Cardiac muscle cell (in vitro differentiated cells and primary cell): ENCODE data around the gene RAI14. TPM values are rescaled to one million over a fixed set of nuclear protein-coding genes. Genes with fewer than 3 reads are reported as not detected.
A peak's percentile ranks its signal among the peaks of the same experiment; 100 is the strongest.

Experiments
- DNase-seq, 2 donors: peaks; one replicate each; pipeline versions ENCODE4 v3.0.0 to v3.0.0-alpha.2; 2010 to 2017; ENCODE audit warnings: low read depth in 1 of 2, low spot score in 1 of 2
- H3K27ac ChIP-seq: fragments of 200-600 bp; sonication (generic); 2 replicates; pipeline ENCODE4 v1.5.1; 2016
- H3K27me3 ChIP-seq: fragments of 200-600 bp; sonication (generic); 2 replicates; pipeline ENCODE4 v1.6.0; 2016; ENCODE audit warnings: control low read depth
- H3K36me3 ChIP-seq: fragments of 200-600 bp; sonication (generic); 2 replicates; pipeline ENCODE4 v1.5.1; 2016; ENCODE audit warnings: control low read depth
- H3K4me1 ChIP-seq: fragments of 200-600 bp; sonication (generic); 2 replicates; pipeline ENCODE4 v1.8.1; 2017; ENCODE audit warnings: low read depth, mild to moderate bottlenecking, mixed run types
- H3K4me3 ChIP-seq: fragments of 200-600 bp; sonication (generic); 2 replicates; pipeline ENCODE4 v1.5.1; 2016; ENCODE audit warnings: mild to moderate bottlenecking
- H3K9me3 ChIP-seq: fragments of 200-600 bp; sonication (generic); 2 replicates; pipeline ENCODE4 v1.5.1; 2017; ENCODE audit warnings: low read depth, mild to moderate bottlenecking, control low read depth
- polyA plus RNA-seq: library from polyadenylated mRNA; unstranded; fragments of >200 nt; fragmentation: Nextera tagmentation; extraction: Ambion mirVana; gene quantifications from 2 replicates; pipeline ENCODE4 v1.2.1, GENCODE V29; 2016
- total RNA-seq: library from RNA; depleted of rRNA; stranded (reverse); fragments of >200 nt; gene quantifications from 2 replicates; pipeline ENCODE4 v1.2.3, GENCODE V29; 2016
- TF ChIP-seq, protein P1 (sequence below): IDR thresholded peaks from 2 replicates; pipeline ENCODE4 v1.5.1; 2012; ENCODE audit warnings: low read depth, mild to moderate bottlenecking, low read length

The RAI14 gene
- total and polyA plus RNA-seq, 2 experiments from 2014 or later: 9.6 to 11.6 TPM

DNA sequence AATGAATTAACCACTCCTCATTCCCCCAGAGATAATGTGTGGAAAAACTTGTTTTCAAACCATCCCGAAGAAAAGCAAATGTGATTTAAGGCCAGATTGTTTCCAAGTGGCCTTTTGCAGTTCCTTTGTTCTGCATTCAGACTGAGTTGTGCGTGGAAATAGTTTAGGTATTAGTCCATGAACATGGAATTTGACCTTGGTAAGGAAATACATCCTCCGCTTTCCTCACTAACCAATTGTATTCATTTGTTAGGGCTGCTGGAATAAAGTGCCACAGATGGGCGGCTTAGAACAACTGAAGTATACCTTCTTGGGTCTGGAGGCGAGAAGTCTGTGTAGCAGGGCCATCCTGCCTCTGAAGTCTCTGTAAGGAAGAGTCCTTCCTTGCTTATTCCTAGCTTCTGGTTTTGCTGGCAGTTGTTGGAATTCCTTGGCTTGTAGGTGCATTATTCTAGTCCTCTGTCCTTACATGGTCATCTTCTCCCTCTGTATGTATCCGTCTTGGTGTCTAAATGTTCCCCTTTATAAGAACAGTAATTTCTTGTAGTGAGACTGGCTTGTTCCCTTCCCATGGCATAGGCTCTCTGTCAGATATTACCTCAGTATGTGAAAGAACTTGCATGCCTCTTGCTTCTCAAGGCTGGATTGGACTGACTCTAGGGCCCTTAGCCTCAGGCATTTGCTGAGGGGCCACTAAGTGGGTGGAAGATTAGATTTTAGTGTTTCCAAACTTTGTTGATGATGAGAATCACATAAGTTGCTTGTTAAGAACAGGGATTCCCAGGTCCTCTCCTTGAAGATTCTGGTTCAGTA, 53.9 kb downstream of the RAI14 start:
- no peaks in the 10 kb centered on the region for H3K4me1 ChIP-seq
- no peak overlapping the region for H3K4me3 ChIP-seq
- peak overlapping the region; percentile 31 for H3K27ac ChIP-seq
- TF ChIP-seq, protein P1, sequence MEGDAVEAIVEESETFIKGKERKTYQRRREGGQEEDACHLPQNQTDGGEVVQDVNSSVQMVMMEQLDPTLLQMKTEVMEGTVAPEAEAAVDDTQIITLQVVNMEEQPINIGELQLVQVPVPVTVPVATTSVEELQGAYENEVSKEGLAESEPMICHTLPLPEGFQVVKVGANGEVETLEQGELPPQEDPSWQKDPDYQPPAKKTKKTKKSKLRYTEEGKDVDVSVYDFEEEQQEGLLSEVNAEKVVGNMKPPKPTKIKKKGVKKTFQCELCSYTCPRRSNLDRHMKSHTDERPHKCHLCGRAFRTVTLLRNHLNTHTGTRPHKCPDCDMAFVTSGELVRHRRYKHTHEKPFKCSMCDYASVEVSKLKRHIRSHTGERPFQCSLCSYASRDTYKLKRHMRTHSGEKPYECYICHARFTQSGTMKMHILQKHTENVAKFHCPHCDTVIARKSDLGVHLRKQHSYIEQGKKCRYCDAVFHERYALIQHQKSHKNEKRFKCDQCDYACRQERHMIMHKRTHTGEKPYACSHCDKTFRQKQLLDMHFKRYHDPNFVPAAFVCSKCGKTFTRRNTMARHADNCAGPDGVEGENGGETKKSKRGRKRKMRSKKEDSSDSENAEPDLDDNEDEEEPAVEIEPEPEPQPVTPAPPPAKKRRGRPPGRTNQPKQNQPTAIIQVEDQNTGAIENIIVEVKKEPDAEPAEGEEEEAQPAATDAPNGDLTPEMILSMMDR: no peak
- no peaks in the 10 kb centered on the region for H3K27me3 ChIP-seq
- H3K9me3 ChIP-seq: no peaks in the 10 kb centered on the region
- DNase-seq: peak in 1 of 2 donors; percentile 84
- H3K36me3 ChIP-seq: no peaks in the 10 kb centered on the region

DNA sequence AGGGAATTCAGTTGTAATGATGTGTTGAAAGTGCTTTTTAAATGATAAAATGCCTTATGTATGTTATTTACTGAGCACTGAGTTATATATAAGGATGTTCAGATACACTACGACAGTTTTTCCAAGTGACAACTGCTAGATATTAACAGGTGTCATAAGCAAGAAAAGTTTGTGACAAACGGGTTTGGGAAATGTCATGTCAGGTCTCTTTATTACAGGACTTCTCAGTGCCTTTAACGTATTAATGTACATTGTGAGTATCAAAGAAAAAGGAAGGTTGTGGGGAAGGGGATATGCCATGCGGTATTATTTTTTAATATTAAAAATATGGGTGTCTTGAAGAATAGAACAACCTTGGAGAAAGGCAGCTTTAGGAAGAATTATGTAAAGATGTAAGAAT, 56.4 kb downstream of the RAI14 start:
- Histone ChIP-seq H3K27me3 (no peaks in the 10 kb centered on the region), H3K27ac (no peak overlapping the region)

DNA sequence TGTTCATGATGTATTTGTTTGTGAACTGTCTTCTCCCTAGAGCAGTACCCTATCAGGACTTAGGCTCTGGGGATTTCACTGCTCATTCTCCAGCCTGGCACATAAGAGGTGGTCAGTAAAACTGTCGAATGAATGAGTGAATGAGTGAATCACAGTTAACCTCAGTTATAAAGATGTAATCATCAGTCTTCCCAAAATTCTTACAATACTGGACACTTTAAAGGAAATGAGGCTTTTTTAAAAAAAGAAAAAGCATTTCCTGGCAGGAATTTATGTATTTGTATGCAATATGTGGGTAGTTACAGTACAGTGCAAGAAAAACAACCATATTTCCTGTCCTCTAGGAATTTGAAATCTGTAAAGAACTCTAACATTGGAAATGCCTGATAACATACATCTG, 59.6 kb downstream of the RAI14 start:
- no peak overlapping the region for H3K4me3 ChIP-seq
- no peaks in the 10 kb centered on the region for H3K36me3 ChIP-seq
- H3K4me1 ChIP-seq: no peaks in the 10 kb centered on the region
- TF ChIP-seq, protein P1: no peak
- no peak overlapping the region for H3K27ac ChIP-seq
- H3K27me3 ChIP-seq: no peaks in the 10 kb centered on the region
- no peaks in the 10 kb centered on the region for H3K9me3 ChIP-seq
- peak in 1 of 2 donors; percentile 45 for DNase-seq

More for the DNA sequence above, 56.4 kb downstream of the RAI14 start:
- H3K4me1 ChIP-seq: no peaks in the 10 kb centered on the region
- TF ChIP-seq, protein P1: no peak
- H3K9me3 ChIP-seq: no peaks in the 10 kb centered on the region
- no peak for DNase-seq
- H3K4me3 ChIP-seq: no peak overlapping the region
- no peaks in the 10 kb centered on the region for H3K36me3 ChIP-seq

DNA sequence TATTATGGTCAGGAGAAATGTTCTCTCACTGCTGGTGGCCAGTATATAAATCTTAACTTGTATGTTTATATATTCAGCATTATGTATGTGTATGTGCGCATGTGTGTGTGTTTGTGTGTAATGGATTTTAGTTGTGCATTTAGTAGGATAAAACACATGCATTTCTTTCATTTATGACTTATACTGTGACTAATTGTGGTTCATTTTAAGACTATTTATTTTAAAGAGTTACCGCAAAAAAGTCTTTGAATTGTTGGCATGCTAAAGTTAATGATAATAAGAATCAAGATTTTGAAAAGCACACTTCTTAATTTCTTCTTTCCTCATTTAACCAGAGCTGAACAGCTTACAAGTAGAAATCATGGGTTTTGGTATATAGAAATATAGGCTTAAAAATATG, 60.9 kb downstream of the RAI14 start:
- no peak for DNase-seq
- no peak overlapping the region for H3K27ac ChIP-seq
- no peaks in the 10 kb centered on the region for H3K27me3 ChIP-seq
- H3K36me3 ChIP-seq: no peaks in the 10 kb centered on the region
- TF ChIP-seq, protein P1: no peak
- H3K4me3 ChIP-seq: no peak overlapping the region
- H3K4me1 ChIP-seq: no peaks in the 10 kb centered on the region
- H3K9me3 ChIP-seq: no peaks in the 10 kb centered on the region

DNA sequence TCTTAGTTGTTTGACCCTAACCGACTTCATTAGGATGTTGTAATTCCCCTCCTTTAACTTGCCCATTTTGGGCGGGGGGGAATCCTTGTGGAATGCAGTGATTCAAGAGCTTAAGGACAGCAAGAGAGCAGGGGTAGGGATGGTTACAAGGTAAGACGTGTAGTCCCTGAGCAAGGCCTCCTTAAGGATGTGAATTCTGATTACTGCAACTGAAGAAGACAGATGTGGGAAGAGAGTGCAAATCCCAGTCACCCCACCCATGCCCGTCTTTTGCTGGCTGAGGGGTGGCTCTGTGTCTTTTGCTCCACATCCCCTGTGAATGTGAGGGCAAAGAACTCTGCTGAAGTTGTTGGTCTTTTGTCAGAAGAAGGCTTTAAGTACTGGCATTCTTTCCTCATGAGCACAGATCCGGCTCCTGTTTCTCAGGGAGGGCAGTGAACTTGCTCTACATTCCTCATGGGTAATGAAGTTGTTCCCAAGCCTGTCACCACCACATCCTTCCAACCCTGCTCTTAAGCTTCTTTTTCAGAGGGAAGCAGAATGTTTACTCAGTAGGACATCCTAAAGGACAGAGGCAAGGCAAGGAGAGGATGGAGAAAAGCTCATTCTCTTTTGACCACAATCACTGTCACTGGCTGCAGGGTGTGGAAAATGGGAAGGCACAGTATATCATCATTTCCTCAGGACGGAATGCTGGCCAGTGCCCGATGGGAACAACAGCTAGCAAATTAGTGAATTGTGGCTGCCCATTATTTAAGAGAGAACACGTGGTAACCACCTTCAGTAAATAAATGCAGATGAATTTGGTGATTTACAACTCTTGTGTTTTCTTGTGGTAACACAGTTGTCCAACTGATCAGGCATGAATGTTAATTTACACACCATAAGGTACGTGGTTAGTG, 61.5 kb downstream of the RAI14 start:
- Histone ChIP-seq H3K27me3 (no peaks in the 10 kb centered on the region), H3K4me3 (no peak overlapping the region), H3K9me3 (no peaks in the 10 kb centered on the region), H3K4me1 (no peaks in the 10 kb centered on the region), H3K36me3 (no peaks in the 10 kb centered on the region), H3K27ac (no peak overlapping the region)
- TF ChIP-seq, protein P1: no peak
- peak; percentile 41 to 88 for DNase-seq
